DOHH2 (cell line): ENCODE data around the gene CYTH4.

Source experiments
- H3F3A ChIP-seq: fragments of 200-600 bp; sonication (generic), shearing (Covaris generic); 2 replicates; pipeline ENCODE4 v1.6.0; 2016; ENCODE audit warnings: antibody characterized with exemption, mild to moderate bottlenecking; ENCODE audit not compliant: control insufficient read depth, insufficient read depth
- H3K27ac ChIP-seq: fragments of 200-600 bp; sonication (generic); 2 replicates; pipeline ENCODE4 v1.5.1; 2014; ENCODE audit warnings: low read depth, mild to moderate bottlenecking, low read length, moderate library complexity
- H3K27me3 ChIP-seq: fragments of 200-600 bp; sonication (generic); 2 replicates; pipeline ENCODE4 v1.6.1; 2014; ENCODE audit warnings: mild to moderate bottlenecking, low read length, mixed read lengths; ENCODE audit not compliant: control insufficient read depth
- H3K36me3 ChIP-seq: fragments of 200-600 bp; sonication (generic); 2 replicates; pipeline ENCODE4 v1.6.1; 2014; ENCODE audit warnings: mild to moderate bottlenecking, low read length, moderate library complexity, mixed read lengths; ENCODE audit not compliant: control insufficient read depth
- H3K4me1 ChIP-seq: fragments of 200-600 bp; sonication (generic); 2 replicates; pipeline ENCODE4 v1.6.1; 2014; ENCODE audit warnings: mild to moderate bottlenecking, low read length, mixed read lengths; ENCODE audit not compliant: control insufficient read depth
- H3K4me2 ChIP-seq: fragments of 200-600 bp; sonication (generic); 2 replicates; pipeline ENCODE4 v1.6.0; 2014; ENCODE audit warnings: mild to moderate bottlenecking, low read length, moderate library complexity
- H3K4me3 ChIP-seq: fragments of 200-600 bp; sonication (generic); 2 replicates; pipeline ENCODE4 v1.5.1; 2014; ENCODE audit warnings: mild to moderate bottlenecking, low read length, mixed read lengths
- H3K79me2 ChIP-seq: fragments of 200-600 bp; sonication (generic); 2 replicates; pipeline ENCODE4 v1.6.1; 2014; ENCODE audit warnings: mild to moderate bottlenecking, low read length, mixed read lengths; ENCODE audit not compliant: control insufficient read depth
- H3K9me2 ChIP-seq: fragments of 200-600 bp; sonication (generic); replicated peaks from 2 replicates; pipeline ENCODE4 v1.6.1; 2014; ENCODE audit warnings: mild to moderate bottlenecking, low read length, mixed read lengths; ENCODE audit not compliant: control insufficient read depth
- H3K9me3 ChIP-seq: fragments of 200-600 bp; sonication (generic); 2 replicates; pipeline ENCODE4 v1.6.1; 2014; ENCODE audit warnings: antibody characterized with exemption, low read length, mixed read lengths; ENCODE audit not compliant: control insufficient read depth, insufficient read depth
- H4K20me1 ChIP-seq: fragments of 200-600 bp; sonication (generic); 2 replicates; pipeline ENCODE4 v1.6.0; 2014; ENCODE audit warnings: low read depth, mild to moderate bottlenecking, antibody characterized with exemption, low read length, moderate library complexity; ENCODE audit not compliant: control insufficient read depth, insufficient read depth
- EZH2phosphoT487 ChIP-seq: fragments of 200-600 bp; sonication (generic); IDR thresholded peaks from 2 replicates; pipeline ENCODE4 v1.6.1; 2017; ENCODE audit warnings: borderline replicate concordance, mild to moderate bottlenecking, antibody characterized with exemption, low read length, moderate library complexity, mixed read lengths
- TF ChIP-seq, protein P1 (sequence below): fragments of 200-600 bp; sonication (generic); IDR thresholded peaks from one replicate; pipeline ENCODE4 v1.5.1; 2014; ENCODE audit warnings: antibody characterized with exemption, mild to moderate bottlenecking, low read depth, low read length; ENCODE audit not compliant: poor library complexity, severe bottlenecking

Gene CYTH4

DNA sequence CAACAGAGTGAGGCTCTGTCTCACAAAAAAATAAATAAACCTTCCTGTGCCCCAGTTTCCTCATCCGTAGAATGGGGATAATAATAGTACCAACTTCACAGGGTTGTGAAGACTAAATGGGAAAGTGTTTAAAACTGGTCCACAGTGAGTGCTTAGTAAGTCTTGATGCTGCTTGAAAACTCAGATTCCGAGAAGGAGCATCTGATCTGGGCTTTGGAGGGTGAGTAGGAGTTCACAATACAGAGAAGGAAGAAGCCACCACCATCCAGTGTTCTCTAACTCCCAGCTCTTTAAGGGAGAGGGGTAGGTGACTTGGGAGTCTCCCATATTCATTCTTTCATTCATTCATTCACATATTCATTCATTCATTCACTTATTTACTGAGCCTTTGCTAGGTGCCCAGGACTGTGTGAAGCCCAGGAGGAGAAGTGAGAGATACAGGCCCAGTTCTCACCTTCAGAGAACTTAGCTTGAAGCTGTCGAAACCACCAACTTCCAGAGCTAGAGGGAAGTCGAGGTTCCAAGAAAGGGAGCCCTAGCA lies 17.7 kb downstream of the CYTH4 start:
- H3K4me3 ChIP-seq = peak overlapping the region; percentile 24
- H3K9me2 ChIP-seq = no peaks in the 10 kb centered on the region
- peaks cover 72% of the 10 kb centered on the region for H3K36me3 ChIP-seq
- no peaks in the 10 kb centered on the region for H3K27me3 ChIP-seq
- peak overlapping the region; percentile 49 for H3K4me2 ChIP-seq
- TF ChIP-seq, protein P1, sequence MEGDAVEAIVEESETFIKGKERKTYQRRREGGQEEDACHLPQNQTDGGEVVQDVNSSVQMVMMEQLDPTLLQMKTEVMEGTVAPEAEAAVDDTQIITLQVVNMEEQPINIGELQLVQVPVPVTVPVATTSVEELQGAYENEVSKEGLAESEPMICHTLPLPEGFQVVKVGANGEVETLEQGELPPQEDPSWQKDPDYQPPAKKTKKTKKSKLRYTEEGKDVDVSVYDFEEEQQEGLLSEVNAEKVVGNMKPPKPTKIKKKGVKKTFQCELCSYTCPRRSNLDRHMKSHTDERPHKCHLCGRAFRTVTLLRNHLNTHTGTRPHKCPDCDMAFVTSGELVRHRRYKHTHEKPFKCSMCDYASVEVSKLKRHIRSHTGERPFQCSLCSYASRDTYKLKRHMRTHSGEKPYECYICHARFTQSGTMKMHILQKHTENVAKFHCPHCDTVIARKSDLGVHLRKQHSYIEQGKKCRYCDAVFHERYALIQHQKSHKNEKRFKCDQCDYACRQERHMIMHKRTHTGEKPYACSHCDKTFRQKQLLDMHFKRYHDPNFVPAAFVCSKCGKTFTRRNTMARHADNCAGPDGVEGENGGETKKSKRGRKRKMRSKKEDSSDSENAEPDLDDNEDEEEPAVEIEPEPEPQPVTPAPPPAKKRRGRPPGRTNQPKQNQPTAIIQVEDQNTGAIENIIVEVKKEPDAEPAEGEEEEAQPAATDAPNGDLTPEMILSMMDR = no peak
- no peak for TF ChIP-seq EZH2phosphoT487
- H3K27ac ChIP-seq = peak overlapping the region; percentile 48
- H4K20me1 ChIP-seq = no peaks in the 10 kb centered on the region
- H3K79me2 ChIP-seq = no peaks in the 10 kb centered on the region
- H3K4me1 ChIP-seq = peaks cover 40% of the 10 kb centered on the region
- H3K9me3 ChIP-seq = no peaks in the 10 kb centered on the region
- H3F3A ChIP-seq = peaks cover 6% of the 10 kb centered on the region; the same call in 1 of the 2 replicates

DNA sequence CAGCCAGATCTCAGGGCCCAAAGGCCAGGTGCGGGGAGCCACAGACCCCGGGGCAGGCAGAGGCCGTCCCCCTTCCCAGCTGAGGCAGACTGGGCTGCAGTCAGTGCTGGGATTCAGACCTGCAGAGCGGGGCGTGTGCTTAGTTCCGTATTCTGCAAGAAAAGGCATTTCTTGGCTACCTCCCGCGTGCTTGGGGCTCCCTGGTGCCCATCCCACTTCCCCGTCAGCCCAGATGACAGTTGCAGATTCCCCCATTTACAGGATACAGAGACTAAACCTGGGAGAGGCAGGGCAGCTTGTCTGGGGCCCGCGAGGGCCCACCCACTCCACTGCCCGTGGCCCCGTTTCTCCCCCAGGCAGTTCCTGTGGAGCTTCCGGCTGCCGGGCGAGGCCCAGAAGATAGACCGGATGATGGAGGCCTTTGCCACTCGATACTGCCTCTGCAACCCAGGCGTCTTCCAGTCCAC lies 18.3 kb downstream of the CYTH4 start:
- peak overlapping the region; percentile 24 for H3K4me3 ChIP-seq
- peaks cover 73% of the 10 kb centered on the region for H3K36me3 ChIP-seq
- H3K9me2 ChIP-seq = no peaks in the 10 kb centered on the region
- H4K20me1 ChIP-seq = no peaks in the 10 kb centered on the region
- H3K4me1 ChIP-seq = peaks cover 40% of the 10 kb centered on the region
- H3K27ac ChIP-seq = peak overlapping the region; percentile 48
- H3K9me3 ChIP-seq = no peaks in the 10 kb centered on the region
- peaks cover 6% of the 10 kb centered on the region; the same call in 1 of the 2 replicates for H3F3A ChIP-seq
- no peak for TF ChIP-seq EZH2phosphoT487
- TF ChIP-seq, protein P1 = no peak
- no peaks in the 10 kb centered on the region for H3K79me2 ChIP-seq
- no peaks in the 10 kb centered on the region for H3K27me3 ChIP-seq
- peak overlapping the region; percentile 49 for H3K4me2 ChIP-seq

DNA sequence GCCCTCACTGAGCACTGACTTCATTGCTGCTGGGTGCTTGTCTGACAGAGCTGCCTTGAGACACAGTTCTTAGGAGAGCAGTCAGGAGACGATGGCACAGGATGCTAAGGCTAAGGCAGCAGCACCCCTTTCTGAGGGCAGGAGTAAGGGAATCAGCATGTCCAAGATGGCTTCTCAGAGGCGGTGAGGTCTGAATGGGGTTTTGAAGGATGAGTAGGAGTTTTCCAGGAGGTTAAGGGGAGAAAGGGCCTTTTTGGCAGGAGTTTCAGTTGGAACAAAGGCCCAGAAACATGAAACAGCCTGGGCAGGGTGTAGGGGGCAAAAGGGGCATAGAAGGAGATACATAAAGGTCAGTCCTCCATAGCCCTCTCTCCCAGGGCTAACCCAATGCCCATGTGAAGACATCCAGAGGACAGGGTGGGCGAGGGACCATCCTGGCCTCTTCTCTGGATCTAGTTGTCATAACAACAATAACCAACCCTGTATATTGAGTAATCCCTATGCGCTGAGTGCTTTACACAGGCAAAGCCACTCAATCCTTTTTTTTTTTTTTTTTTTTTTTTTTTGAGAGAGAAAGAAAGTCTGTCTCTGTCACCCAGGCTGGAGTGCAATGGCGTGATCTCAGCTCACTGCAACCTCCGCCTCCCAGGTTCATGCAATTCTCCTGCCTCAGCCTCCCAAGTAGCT lies 19.0 kb downstream of the CYTH4 start:
- Histone ChIP-seq H3K4me1 (peaks cover 40% of the 10 kb centered on the region), H3K27ac (peak overlapping the region; percentile 48), H3K4me2 (peak overlapping the region; percentile 49), H3K4me3 (no peak overlapping the region), H3K79me2 (no peaks in the 10 kb centered on the region), H3K9me2 (no peaks in the 10 kb centered on the region), H3K27me3 (no peaks in the 10 kb centered on the region), H3K9me3 (no peaks in the 10 kb centered on the region), H3F3A (peaks cover 10% of the 10 kb centered on the region), H4K20me1 (no peaks in the 10 kb centered on the region), H3K36me3 (peaks cover 73% of the 10 kb centered on the region)
- TF ChIP-seq, protein P1 = no peak
- no peak for TF ChIP-seq EZH2phosphoT487
